Effector CD4-positive, alpha-beta T cell (primary cell): Measurements from ENCODE around the gene FXYD3.
A peak's percentile ranks its signal among the peaks of the same experiment; 100 is the strongest.
"Not testable (repeated sequence)": the region's sequence is repeated elsewhere in the genome, so short reads cannot be mapped to it uniquely, and the experiment has no call there.

Experiments used
- DNase-seq: peaks from one replicate; pipeline ENCODE4 v3.0.0-alpha.2; 2020

Gene FXYD3

DNA sequence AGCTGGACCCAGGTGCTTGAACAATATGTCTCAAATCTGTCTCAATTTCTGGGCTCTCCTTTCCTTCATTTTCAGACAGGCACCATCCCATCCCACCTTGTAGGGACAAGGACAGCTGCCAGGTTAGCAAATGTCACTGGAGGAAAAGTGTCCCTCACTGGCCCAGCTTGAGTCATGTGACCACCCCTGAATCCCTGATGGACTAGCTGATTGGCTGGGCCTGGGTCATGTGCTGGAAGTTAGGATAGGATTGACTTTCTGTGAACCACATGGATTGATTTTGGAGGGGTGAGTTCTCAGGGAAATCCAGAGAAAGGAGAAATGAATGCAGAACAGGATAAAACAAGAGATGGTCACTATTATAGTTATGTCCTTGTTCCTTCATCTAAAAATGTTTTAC lies 28.2 kb upstream of the FXYD3 start:
- DNase-seq, result no peak

- no peak for DNase-seq
Observed at GRCh38 chr19:35088131-35088913, 27.3 kb upstream of the FXYD3 start.

GRCh38 chr19:35089554-35089953 lies 26.1 kb upstream of the FXYD3 start:
- DNase-seq, result no peak

DNA sequence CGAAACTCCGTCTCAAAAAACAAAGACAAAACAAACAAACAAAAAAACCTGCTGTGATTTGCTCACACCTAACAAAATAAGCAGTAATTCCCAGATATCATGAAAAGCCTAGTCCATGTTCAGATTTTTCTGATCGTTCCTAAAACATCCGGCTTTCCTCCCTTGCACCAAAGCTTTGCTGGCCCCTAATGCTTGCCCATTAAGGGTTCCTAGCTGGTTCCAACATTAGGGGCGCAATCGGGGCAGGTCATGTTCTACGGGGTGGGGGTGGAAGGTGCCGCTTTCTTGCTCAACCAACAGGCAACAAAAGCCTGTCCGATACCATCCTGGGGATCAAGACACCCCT lies 25.5 kb upstream of the FXYD3 start:
- DNase-seq, result no peak

DNA sequence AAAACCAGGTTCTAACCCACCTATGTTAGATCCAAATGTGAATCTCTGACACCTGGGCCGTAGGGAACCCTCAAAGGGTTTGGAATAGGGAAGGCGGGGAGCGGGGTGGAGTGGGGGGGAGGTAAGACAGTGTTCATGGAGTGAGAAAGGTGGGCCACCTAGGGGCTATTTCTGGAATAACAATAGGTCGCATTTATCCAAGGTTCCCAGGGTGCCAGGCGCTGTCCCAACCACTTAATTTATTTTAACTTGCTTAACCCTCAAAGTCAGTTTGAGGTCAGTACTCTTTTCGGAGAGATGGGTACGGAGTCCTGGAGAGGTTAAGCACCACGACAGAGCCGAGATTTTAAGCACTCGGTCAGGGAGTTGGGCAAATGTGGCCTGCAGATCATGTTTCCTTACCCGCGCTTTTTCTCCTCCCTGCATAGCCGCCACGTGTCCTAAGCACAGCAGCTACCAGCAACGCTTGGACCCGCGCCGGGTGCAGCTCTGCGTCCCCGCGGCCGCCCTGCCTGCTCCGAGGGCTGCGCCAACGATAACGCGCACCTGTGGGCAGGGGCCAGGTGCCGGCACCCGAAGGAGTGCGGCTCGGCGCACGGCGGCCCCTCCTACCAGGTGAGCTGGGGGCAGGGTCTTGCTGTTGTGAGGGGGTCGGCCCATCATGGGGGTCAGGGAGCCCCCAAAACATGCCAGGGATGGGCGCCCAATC lies 25.0 kb upstream of the FXYD3 start:
- DNase-seq, result peak; percentile 16

- no peak for DNase-seq
Observed at GRCh38 chr19:35093430-35093829, 22.2 kb upstream of the FXYD3 start.

GRCh38 chr19:35093941-35094647 lies 21.5 kb upstream of the FXYD3 start:
- no peak for DNase-seq

- DNase-seq, result no peak
Observed at GRCh38 chr19:35094656-35095055, 21.0 kb upstream of the FXYD3 start.

DNA sequence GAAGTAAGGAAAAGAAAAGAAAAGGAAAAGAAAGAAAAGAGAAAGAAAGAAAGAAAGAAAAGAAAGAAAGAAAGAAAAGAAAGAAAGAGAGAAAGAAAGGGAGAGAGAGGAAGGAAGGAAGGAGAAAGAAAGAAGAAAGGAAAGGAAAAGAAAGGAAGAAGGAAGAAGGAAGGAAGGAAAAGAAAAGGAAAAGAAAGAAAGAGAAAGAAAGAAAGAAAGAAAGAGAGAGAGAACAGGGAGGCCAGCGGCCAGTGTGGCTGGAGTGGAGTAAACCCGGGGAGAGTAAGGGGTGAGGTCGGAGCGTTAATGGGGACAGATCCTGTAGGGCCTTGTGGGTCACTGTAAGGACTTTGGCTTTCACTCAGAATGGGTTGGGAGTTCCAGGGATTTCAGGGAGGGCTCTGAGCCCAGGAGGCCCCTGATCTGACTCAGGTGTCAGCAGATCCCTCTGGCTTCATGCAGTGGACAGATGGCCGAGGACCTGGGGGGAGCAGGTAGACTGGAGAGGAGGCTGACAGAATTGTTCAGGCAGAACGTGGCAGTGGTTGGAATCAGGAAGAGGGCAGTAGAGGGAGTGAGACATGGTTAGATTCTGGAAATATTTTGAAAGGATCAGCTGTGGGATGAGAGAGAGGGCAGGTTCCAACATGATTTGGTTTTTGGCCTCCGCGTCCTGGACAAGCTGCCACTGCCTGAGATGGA lies 19.8 kb upstream of the FXYD3 start:
- DNase-seq, result no peak

GRCh38 chr19:35098413-35099049 lies 17.1 kb upstream of the FXYD3 start:
- no peak for DNase-seq

- no peak for DNase-seq
Observed at GRCh38 chr19:35099155-35099896, 16.3 kb upstream of the FXYD3 start.

- DNase-seq, result no peak
Observed at GRCh38 chr19:35099897-35100275, 15.7 kb upstream of the FXYD3 start.

GRCh38 chr19:35100588-35101533 lies 14.8 kb upstream of the FXYD3 start:
- DNase-seq, result no peak

DNA sequence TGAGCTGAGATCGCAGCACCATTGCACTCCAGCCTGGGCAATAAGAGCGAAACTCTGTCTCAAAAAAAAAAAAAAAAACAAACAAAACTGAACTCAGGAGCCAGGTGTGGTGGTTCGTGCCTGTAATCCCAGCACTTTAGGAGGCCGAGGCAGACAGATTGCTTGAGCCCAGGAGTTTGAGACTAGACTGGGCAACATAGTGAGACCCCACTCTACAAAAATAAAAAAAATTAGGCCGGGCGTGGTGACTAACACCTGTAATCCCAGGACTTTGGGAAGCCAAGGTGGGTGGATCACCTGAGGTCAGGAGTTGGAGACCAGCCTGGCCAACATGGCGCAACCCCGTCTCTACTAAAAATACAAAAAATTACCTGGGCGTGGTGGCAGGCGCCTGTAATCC lies 13.7 kb upstream of the FXYD3 start:
- DNase-seq, result not testable (repeated sequence)

- DNase-seq, result not testable (repeated sequence)
Observed at GRCh38 chr19:35103614-35104013, 12.0 kb upstream of the FXYD3 start.

DNA sequence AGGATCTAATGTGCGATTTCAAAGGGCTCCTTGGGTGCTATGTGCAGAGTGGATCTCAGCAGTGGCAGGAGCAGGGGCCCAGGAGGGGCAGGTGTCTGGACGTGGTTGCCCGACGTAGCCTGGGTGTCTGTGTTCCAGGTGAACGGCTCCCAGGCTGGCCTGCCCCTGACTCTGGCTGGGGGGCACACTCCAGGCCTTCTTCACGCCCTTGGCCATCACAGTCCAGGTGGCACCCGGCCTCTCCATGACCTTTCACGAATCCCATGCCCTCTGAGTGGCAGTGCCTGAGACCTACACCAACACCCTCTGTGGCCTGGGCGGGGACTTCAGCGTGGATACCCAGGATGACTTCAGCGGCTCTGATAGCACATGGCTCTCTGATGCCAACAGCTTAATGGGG lies 11.3 kb upstream of the FXYD3 start:
- no peak for DNase-seq

GRCh38 chr19:35105047-35105410 lies 10.6 kb upstream of the FXYD3 start:
- no peak for DNase-seq

DNA sequence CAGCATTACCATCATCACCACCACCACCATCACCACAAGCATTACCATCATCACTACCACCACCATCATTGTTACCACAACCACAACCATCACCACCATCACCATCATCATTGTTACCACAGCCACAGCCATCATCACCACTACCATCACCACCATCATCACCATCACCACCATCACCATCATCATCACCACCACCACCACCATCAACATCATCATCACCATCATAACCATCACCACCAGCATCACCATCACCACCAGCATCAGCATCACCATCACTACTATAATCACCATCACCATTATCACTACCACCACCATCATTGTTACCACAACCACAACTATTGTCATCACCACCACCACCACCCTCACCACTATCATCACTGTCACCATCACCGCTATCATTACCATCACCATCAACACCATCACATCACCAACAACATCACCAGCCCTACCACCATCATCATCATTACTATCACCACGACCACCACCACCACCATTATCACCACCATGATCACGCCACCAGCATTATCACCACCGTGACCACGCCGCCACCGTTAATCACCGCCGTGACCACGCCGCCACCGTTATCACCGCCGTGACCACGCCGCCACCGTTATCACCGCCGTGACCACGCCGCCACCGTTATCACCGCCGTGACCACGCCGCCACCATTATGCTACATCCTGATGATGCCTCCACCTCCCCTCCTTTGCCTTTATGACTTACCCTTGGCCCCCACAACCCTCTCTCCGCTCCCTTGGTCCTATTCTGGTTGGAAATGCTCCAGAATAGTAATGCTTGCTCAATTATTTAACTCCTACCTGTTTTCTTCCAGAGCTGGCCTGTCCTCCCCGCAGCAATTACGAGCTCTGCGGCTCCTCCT lies 10.0 kb upstream of the FXYD3 start:
- no peak for DNase-seq

DNA sequence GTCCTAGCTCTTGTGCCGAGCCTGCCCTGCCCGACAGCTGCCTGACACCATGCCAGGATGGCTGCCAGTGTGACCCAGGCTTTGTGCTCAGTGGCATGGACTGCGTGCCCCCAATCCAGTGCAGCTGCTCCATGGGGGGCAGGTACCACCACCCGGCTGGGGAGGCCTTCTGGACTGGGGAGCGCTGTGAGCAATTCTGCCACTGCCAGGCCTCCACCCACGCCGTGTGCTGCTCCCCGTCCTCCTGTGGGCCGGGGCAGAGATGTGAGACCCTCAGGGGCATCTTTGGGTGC lies 9.4 kb upstream of the FXYD3 start:
- DNase-seq, result no peak

DNA sequence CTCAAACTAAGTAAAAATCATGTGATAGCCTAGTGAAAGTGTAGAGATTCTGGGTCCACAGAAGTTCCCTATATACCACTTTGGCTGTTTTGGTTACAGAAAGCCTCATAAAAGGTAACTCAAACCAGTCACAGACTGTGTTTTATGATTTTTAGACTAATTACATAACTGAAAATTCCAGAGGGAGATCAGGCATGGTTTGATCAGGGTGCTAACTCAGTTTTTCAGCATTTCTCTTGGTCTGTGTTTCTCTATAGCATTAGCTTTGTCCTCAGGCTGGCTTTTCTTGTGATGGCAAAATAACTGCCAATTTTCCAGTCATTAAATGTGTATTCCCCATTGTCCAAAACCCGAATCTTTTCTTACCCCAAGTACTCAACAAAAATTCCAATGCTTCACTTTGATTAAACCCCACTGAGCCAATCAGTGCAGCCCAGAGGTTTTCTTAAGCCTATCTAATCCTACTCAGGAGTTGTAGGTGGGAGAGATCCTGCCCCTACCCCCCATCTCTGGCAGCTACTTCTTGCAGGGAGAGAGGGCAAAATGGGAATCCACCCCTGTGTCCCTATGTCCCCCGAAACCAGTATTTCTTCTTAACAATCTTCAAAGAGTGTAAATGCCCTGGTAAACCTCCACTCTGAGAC lies 8.6 kb upstream of the FXYD3 start:
- no peak for DNase-seq
